Right renal cortex interstitium (tissue), 3 donors: ENCODE data around the gene C6orf89. TPM values are rescaled to one million over a fixed set of nuclear protein-coding genes. Genes with fewer than 3 reads are reported as not detected.
"Not testable (repeated sequence)": the region's sequence is repeated elsewhere in the genome, so short reads cannot be mapped to it uniquely, and the experiment has no call there.

Experiments
- DNase-seq, 3 donors: peaks; one replicate each; pipeline ENCODE4 v3.0.0-alpha.2; 2013; ENCODE audit warnings: low read depth in 3 of 3, low spot score in 2 of 3
- polyA plus RNA-seq, 3 donors: library from polyadenylated mRNA; unstranded; fragments of 120-200 nt; gene quantifications; one replicate each; pipeline ENCODE4 v1.2.1, GENCODE V29; 2013; ENCODE audit not compliant: insufficient read length in 3 of 3

Gene C6orf89
- polyA plus RNA-seq, 3 donors: 46.9 to 49.8 (median 48.8) TPM

DNA sequence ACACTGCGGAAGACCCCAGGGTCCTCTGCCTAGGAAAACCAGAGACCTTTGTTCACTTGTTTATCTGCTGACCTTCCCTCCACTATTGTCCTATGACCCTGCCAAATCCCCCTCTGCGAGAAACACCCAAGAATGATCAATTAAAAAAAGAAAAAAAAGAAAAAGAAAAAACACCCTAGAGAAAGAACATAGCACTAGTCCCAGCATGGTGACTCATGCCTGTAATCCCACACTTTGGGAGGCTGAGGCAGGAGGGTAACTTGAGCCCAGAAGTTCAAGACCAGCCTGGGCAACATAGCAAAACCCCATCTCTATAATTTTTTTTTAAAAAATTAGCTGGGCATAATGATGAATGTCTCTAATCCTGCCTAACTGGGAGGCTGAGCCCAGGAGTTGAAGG lies 56.6 kb downstream of the C6orf89 start:
- DNase-seq: not testable (repeated sequence)

GRCh38 chr6:36944650-36945049 lies 58.9 kb downstream of the C6orf89 start:
- DNase-seq: no peak

- DNase-seq: no peak
Measured at GRCh38 chr6:36945301-36945700, 59.5 kb downstream of the C6orf89 start.

- no peak for DNase-seq
Measured at GRCh38 chr6:36946526-36946925, 60.8 kb downstream of the C6orf89 start.

DNA sequence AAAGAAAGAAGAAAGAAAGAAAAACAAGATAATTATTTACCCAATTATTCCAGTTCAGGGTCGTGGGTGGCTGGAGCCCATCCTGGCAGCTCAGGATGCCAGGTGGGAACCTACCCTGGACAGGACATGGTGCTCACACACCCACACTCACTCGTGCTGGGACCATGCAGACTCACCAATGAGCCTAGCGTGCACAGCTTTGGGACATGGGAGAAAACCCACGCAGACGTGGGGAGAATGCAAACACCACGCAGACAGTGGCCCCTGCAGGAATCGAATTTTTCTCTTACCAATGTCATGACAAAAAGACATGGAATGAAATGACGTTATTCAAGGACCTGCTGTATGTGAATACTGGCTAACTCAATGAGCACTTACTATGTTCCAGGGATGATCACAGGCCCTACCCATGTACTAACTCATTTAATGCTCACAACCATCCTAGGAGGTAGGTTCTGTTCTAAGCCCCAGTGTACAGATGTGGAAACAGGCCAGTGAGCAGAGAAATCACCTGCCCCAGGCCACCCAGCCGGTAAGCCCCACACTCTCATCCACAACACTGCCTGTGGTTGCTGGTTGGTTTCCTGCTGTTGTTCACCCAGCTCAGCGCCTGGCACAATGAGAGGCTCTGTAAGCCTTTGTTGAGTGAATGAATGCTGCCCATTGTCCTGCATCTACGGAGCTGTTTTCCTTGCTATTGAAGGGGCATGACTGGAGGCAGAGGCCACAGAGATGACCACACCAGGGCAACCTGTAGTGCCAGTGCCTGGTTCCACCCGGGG lies 62.0 kb downstream of the C6orf89 start:
- no peak for DNase-seq

GRCh38 chr6:36949076-36949475 lies 63.3 kb downstream of the C6orf89 start:
- not testable (repeated sequence) for DNase-seq

DNA sequence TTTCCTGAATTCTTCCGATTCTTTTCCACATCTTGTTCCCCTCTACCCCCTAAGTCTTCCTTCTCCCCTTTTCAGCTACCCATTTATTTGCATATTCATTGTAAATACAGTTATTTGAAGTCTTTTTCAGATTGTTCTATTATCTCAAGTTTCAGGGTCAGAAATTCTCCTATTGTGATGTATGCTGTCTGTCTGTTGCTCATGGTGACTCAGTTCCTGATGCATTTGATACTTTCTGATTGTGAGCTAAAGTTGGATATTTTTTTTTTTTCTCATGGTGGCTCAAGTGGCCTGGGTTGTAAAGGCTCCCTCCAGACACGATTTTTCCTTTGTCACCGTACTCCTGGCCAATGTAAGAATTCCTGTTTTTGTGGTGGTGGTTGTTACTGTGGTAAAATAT lies 63.9 kb downstream of the C6orf89 start:
- no peak for DNase-seq

- no peak for DNase-seq
Measured at GRCh38 chr6:36953931-36954261, 68.1 kb downstream of the C6orf89 start.

GRCh38 chr6:36954262-36954931 lies 68.6 kb downstream of the C6orf89 start, which contains the start of gene PI16:
TSS of gene PI16 (plus strand) at chr6:36954738. CDS start at chr6:36954761, 23 bp downstream.
- no peak for DNase-seq

DNA sequence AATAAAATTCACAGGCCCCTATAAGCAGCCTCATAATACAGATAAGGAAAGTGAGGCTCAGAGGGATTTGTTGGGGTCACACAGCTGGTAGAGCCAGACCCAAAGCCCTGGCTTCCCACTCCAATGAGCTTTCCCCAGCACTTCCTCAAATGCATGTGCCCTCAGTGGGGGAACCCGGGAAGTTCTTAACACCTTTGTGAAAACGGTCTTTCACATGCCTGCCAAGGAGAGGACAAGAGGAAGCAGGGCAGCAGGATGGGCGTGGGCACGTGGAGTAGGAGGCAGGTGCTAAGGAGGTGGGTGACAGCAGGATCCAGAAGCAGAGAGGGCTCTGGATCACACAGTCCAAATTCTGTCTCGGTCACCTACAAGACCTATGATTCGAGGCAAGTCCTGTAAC lies 69.4 kb downstream of the C6orf89 start:
- DNase-seq: no peak

GRCh38 chr6:36955671-36956445 lies 70.1 kb downstream of the C6orf89 start:
- DNase-seq: no peak

- DNase-seq: no peak
Measured at GRCh38 chr6:36956446-36956820, 70.7 kb downstream of the C6orf89 start.

DNA sequence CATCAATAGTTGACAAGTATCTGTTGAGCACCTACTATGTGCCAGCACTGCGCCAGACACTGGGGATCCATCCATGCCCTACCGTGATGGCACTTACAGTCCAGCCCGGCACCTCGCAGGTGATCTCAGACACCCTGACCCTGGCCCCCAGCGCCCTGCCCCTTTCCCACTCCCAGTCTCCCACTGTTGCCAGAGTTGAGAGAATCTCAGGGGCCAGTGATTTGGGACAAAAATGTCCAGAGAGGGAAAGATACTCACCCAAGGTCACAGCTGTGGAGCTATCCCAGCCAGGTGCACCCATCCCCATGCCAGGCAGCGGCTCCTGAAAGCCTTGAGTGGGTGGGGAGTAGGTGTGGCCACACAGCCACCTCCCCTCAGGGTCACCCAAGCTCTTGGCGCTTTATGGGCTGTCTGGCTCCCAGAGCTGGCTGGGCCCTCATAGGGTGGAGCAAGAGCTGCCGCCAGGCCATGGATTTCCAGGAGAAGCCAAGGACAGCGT lies 72.1 kb downstream of the C6orf89 start:
- no peak for DNase-seq

DNA sequence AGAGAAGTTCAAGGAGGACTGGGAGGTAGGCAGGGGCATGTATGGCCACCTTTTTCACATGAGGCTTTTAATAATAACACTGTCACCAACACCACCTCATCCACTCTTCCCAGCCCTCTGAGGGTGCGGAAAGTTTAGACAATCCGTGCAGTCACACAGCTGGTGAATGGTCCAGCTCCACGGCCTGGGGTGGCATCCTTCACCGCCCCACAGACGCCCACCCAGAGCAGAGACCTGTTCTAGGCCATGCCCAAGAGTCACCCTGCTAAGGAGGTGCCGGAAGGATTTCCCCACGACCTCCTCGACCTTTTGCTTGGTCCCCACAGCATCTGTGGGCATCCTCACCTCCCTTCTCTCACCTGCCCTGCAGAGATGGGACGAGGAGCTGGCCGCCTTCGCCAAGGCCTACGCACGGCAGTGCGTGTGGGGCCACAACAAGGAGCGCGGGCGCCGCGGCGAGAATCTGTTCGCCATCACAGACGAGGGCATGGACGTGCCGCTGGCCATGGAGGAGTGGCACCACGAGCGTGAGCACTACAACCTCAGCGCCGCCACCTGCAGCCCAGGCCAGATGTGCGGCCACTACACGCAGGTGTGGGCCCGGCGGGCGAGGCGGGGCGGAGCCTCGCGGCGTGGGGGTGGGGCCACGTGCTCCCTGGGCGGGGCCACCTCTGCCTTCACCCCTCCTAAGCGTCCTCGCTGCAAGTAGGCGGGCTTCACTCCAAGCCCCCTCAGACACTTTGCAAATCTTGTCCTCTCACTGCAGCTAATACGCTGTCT lies 73.2 kb downstream of the C6orf89 start:
- DNase-seq: no peak

- no peak for DNase-seq
Measured at GRCh38 chr6:36959555-36960250, 74.0 kb downstream of the C6orf89 start.

DNA sequence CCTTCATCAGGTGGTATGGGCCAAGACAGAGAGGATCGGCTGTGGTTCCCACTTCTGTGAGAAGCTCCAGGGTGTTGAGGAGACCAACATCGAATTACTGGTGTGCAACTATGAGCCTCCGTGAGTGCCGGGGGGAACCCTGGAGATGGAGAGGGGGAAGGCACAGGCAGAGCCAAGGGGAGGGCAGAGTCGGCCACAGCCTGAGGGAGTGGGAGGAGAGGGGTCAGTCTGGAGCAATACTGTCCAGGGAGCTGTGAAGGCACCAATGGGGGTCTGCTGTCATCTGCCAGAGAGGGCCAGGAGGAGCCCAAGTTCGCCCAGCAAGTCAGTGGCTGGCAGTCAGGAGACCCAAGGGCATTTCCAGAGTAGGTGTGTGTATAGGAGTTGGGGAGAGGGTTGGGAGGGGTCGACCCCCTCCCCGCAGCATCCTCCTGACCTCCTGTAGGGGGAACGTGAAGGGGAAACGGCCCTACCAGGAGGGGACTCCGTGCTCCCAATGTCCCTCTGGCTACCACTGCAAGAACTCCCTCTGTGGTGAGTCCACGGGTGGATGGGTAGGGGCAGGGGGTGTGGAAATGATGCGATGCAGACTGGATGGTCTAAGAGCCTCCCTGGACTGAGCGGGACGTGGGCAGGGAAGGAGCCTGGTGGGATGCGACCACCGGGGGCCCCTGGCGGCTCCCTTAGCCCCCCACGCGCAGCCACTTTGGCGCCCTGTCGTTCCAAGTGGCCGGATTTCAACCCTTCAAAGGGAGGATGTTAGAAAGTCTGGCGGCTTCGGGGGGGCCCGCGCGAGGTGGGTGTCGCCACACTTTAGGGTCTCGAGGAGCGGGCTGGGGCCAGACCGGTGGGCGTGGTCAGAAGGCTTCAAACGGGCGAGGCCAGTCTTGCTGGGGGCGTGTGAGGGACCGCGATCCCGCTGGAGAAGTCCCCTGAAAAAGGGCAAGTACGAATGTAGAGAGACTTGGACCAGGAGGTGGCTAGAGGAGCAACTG lies 76.0 kb downstream of the C6orf89 start:
- DNase-seq: no peak

DNA sequence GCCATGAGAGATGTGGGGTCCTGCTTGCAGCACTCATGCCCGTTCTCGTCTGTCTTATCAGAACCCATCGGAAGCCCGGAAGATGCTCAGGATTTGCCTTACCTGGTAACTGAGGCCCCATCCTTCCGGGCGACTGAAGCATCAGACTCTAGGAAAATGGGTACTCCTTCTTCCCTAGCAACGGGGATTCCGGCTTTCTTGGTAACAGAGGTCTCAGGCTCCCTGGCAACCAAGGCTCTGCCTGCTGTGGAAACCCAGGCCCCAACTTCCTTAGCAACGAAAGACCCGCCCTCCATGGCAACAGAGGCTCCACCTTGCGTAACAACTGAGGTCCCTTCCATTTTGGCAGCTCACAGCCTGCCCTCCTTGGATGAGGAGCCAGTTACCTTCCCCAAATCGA lies 77.1 kb downstream of the C6orf89 start:
- DNase-seq: no peak

GRCh38 chr6:36963451-36964290 lies 77.9 kb downstream of the C6orf89 start:
- no peak for DNase-seq
